Kidney (tissue), 14 donors: ENCODE measurements around the gene ZNF101. TPM values are rescaled to one million over a fixed set of nuclear protein-coding genes. Genes with fewer than 3 reads are reported as not detected.

Source experiments
- DNase-seq, 5 donors: peaks; one replicate each; pipeline ENCODE4 v3.0.0-alpha.2; 2013 to 2020
- FAIRE-seq: peaks from 2 replicates; lab custom pipeline; 2012; peaks lifted over from hg19 to GRCh38; lab: Jason Lieb, UNC
- H3K27ac ChIP-seq, 2 donors: one replicate each; pipeline ENCODE4 v1.7.0; 2013; ENCODE audit warnings: low read depth in 2 of 2, low read length in 2 of 2, inconsistent platforms in 1 of 2
- H3K27me3 ChIP-seq: one replicate; pipeline ENCODE4 v1.7.1; 2013; ENCODE audit warnings: low read length, inconsistent platforms; ENCODE audit not compliant: control insufficient read depth, insufficient read depth
- H3K36me3 ChIP-seq, 3 donors: one replicate each; pipeline versions ENCODE4 v1.7.0 to v1.7.1; 2013; ENCODE audit warnings: low read length in 3 of 3, control low read depth in 1 of 3, inconsistent platforms in 1 of 3; ENCODE audit not compliant: insufficient read depth in 3 of 3, control insufficient read depth in 2 of 3
- H3K4me1 ChIP-seq, 3 donors: one replicate each; pipeline versions ENCODE4 v1.7.0 to v1.7.1; 2013; ENCODE audit warnings: low read length in 3 of 3, inconsistent platforms in 1 of 3, low read depth in 1 of 3; ENCODE audit not compliant: control insufficient read depth in 2 of 3, insufficient read depth in 2 of 3
- H3K4me3 ChIP-seq, 3 donors: one replicate each; pipeline versions ENCODE4 v1.7.0 to v1.8.1; 2013; ENCODE audit warnings: low read length in 3 of 3, control low read depth in 1 of 3, inconsistent platforms in 1 of 3
- H3K9ac ChIP-seq, 3 donors: one replicate each; pipeline versions ENCODE4 v1.7.0 to v1.7.1; 2013; ENCODE audit warnings: low read length in 3 of 3, control low read depth in 1 of 3, inconsistent platforms in 1 of 3
- H3K9me3 ChIP-seq, 3 donors: one replicate each; pipeline versions ENCODE4 v1.7.0 to v1.7.1; 2013; ENCODE audit warnings: low read length in 3 of 3, control low read depth in 1 of 3, inconsistent platforms in 1 of 3; ENCODE audit not compliant: control insufficient read depth in 2 of 3, insufficient read depth in 1 of 3
- CTCF ChIP-seq: IDR thresholded peaks from 3 replicates; pipeline ENCODE4 v1.5.1; 2012; ENCODE audit warnings: mild to moderate bottlenecking, moderate library complexity, borderline replicate concordance; ENCODE audit not compliant: insufficient read depth; ENCODE audit errors: extremely low read depth
- intact Hi-C: fragments of 100-400 bp; cut with DNase I; formaldehyde crosslinking; loops from one replicate; pipeline ENCODE4 v1.11.1; 2022
- polyA plus RNA-seq: library from polyadenylated mRNA; stranded (reverse); fragments of 350-450 nt; fragmentation: Illumina TruSeq; extraction: RNeasy Lipid Tissue Mini Kit (QIAGEN cat#74804); gene quantifications from one replicate; pipeline ENCODE4 v1.2.3, GENCODE V29; 2014; ENCODE audit warnings: low read depth, low replicate concordance; ENCODE audit not compliant: insufficient read depth
- total RNA-seq: library from RNA; stranded (reverse); fragmentation: NEBNext Ultra II Directional; extraction: Animal tissue kit (Norgen Biotek cat#: 25700); gene quantifications from one replicate; pipeline ENCODE4 v1.2.1, GENCODE V29; 2021
- donor health status: control.
- donor health status: control.
- donor health status: control.
- donor health status: control.
- donor health status: control.
- donor health status: DM: yes; HTN: yes; CAD: no.
- donor health status: Normal renal cell carcinoma (clear cell type).

Gene ZNF101
- total and polyA plus RNA-seq, 2 donors from 2014 or later: 10.2 to 21.2 TPM

- peaks cover 0 to 5% (median 5%) of the 10 kb centered on the region in 3 donors for H3K36me3 ChIP-seq
- FAIRE-seq (no peak), DNase-seq (no peak)
- no peaks in the 10 kb centered on the region for H3K4me1 ChIP-seq
- H3K4me3 ChIP-seq: no peak overlapping the region
- intact Hi-C loops: no loop called here
- TF ChIP-seq CTCF: no peak
- H3K9ac ChIP-seq: no peak overlapping the region
- no peak overlapping the region for H3K27ac ChIP-seq
- peaks cover 3 to 72% (median 35%) of the 10 kb centered on the region in 3 donors for H3K9me3 ChIP-seq
- no peaks in the 10 kb centered on the region for H3K27me3 ChIP-seq
Measured at GRCh38 chr19:19719798-19720197, 51.2 kb downstream of the ZNF101 start.

GRCh38 chr19:19721896-19722295, 53.3 kb downstream of the ZNF101 start:
- DNase-seq: no peak
- no peak overlapping the region for H3K9ac ChIP-seq
- peaks cover 3 to 65% (median 24%) of the 10 kb centered on the region in 3 donors for H3K9me3 ChIP-seq
- H3K27me3 ChIP-seq: no peaks in the 10 kb centered on the region
- no peaks in the 10 kb centered on the region for H3K4me1 ChIP-seq
- no peak overlapping the region for H3K27ac ChIP-seq
- TF ChIP-seq CTCF: no peak
- no peak for FAIRE-seq
- H3K36me3 ChIP-seq: peaks cover 0 to 5% (median 2%) of the 10 kb centered on the region in 3 donors
- intact Hi-C loops: no loop called here
- no peak overlapping the region for H3K4me3 ChIP-seq

- Histone ChIP-seq H3K27me3 (no peaks in the 10 kb centered on the region), H3K27ac (peak within 1 kb of the TSS; percentile 62 to 82), H3K9ac (peak within 1 kb of the TSS; percentile 56 to 99 (median 90)), H3K4me3 (peak within 1 kb of the TSS; percentile 84 to 99 (median 97)), H3K4me1 (no peaks in the 10 kb centered on the region), H3K9me3 (peaks cover 0 to 10% (median 2%) of the 10 kb centered on the region in 3 donors), H3K36me3 (peaks cover 0 to 7% (median 2%) of the 10 kb centered on the region in 3 donors)
- intact Hi-C loops: no loop called here
- FAIRE-seq (peak; percentile 89), DNase-seq (peak; percentile 96 to 98 (median 97))
- TF ChIP-seq CTCF: no peak
Measured at GRCh38 chr19:19732579-19733501, 64.2 kb downstream of the ZNF101 start, which contains the start of gene ZNF14. TSS of gene ZNF14 (minus strand) at chr19:19733112. CDS start at chr19:19732958, 154 bp downstream.

Other genes with a start within 250 kb of the ZNF101 start
- 3.7 TPM for gene TSSK6, start 153.3 kb upstream of the ZNF101 start, total RNA-seq
- gene TSSK6, start 153.3 kb upstream of the ZNF101 start, polyA plus RNA-seq: 1.4 TPM
- gene NDUFA13, start 152.6 kb upstream of the ZNF101 start, total RNA-seq: 328 TPM
- gene NDUFA13, start 152.6 kb upstream of the ZNF101 start, polyA plus RNA-seq: 627 TPM
- gene YJEFN3, start 139.9 kb upstream of the ZNF101 start, total RNA-seq: 3.7 TPM
- gene YJEFN3, start 139.9 kb upstream of the ZNF101 start, polyA plus RNA-seq: 3.1 TPM
- gene CILP2, start 130.6 kb upstream of the ZNF101 start, total RNA-seq: 0.41 TPM
- not detected for gene CILP2, start 130.6 kb upstream of the ZNF101 start, polyA plus RNA-seq
- 5.7 TPM for gene PBX4, start 50.2 kb upstream of the ZNF101 start, total RNA-seq
- 3.9 TPM for gene PBX4, start 50.2 kb upstream of the ZNF101 start, polyA plus RNA-seq
- 10.4 TPM for gene LPAR2, start 40.6 kb upstream of the ZNF101 start, total RNA-seq
- 5.6 TPM for gene LPAR2, start 40.6 kb upstream of the ZNF101 start, polyA plus RNA-seq
- 18.8 TPM for gene GMIP, start 25.2 kb upstream of the ZNF101 start, total RNA-seq
- 3.3 TPM for gene GMIP, start 25.2 kb upstream of the ZNF101 start, polyA plus RNA-seq
- gene ATP13A1, start 5.2 kb upstream of the ZNF101 start, total RNA-seq: 78.1 TPM
- gene ATP13A1, start 5.2 kb upstream of the ZNF101 start, polyA plus RNA-seq: 30.1 TPM
- 10.2 TPM for gene ZNF14, start 64.3 kb downstream of the ZNF101 start, total RNA-seq
- 5.0 TPM for gene ZNF14, start 64.3 kb downstream of the ZNF101 start, polyA plus RNA-seq
- gene ZNF506, start 152.9 kb downstream of the ZNF101 start, total RNA-seq: 37.8 TPM
- 7.4 TPM for gene ZNF506, start 152.9 kb downstream of the ZNF101 start, polyA plus RNA-seq
- 15.3 TPM for gene ZNF253, start 197.0 kb downstream of the ZNF101 start, total RNA-seq
- gene ZNF253, start 197.0 kb downstream of the ZNF101 start, polyA plus RNA-seq: 5.4 TPM
- 4.5 TPM for gene ZNF93, start 232.1 kb downstream of the ZNF101 start, total RNA-seq
- gene ZNF93, start 232.1 kb downstream of the ZNF101 start, polyA plus RNA-seq: 1.9 TPM